Bronchial epithelial cell (primary cell): Measurements from ENCODE around the gene CHD9. TPM values are rescaled to one million over a fixed set of nuclear protein-coding genes. Genes with fewer than 3 reads are reported as not detected.

ENCODE experiments used
- DNase-seq: peaks from one replicate; pipeline ENCODE4 v3.0.0-alpha.2; 2010; ENCODE audit warnings: low read depth
- FAIRE-seq: peaks from 2 replicates; lab custom pipeline; 2011; peaks lifted over from hg19 to GRCh38; lab: Jason Lieb, UNC
- H3K27me3 ChIP-seq: 2 replicates; pipeline ENCODE4 v1.5.1; 2011; ENCODE audit warnings: low read length; ENCODE audit not compliant: control insufficient read depth, insufficient read depth
- H3K36me3 ChIP-seq: 2 replicates; pipeline ENCODE4 v1.5.1; 2011; ENCODE audit warnings: low read length; ENCODE audit not compliant: control insufficient read depth, insufficient read depth
- H3K4me3 ChIP-seq: 2 replicates; pipeline ENCODE4 v1.5.1; 2011; ENCODE audit warnings: mild to moderate bottlenecking, low read depth, low read length, control low read depth
- total RNA-seq: library from RNA; depleted of rRNA; stranded (reverse); fragments of >200 nt; gene quantifications from 2 replicates; pipeline ENCODE4 v1.2.1, GENCODE V29; 2014
- TF ChIP-seq, protein P1 (sequence below): IDR thresholded peaks from 2 replicates; pipeline ENCODE4 v1.5.1; 2011; ENCODE audit warnings: mild to moderate bottlenecking, moderate library complexity, low read length, control low read depth, inconsistent platforms; ENCODE audit not compliant: insufficient read depth, severe bottlenecking

CHD9 gene
- total RNA-seq, 1 donor from 2014 or later: 35.3 TPM

DNA sequence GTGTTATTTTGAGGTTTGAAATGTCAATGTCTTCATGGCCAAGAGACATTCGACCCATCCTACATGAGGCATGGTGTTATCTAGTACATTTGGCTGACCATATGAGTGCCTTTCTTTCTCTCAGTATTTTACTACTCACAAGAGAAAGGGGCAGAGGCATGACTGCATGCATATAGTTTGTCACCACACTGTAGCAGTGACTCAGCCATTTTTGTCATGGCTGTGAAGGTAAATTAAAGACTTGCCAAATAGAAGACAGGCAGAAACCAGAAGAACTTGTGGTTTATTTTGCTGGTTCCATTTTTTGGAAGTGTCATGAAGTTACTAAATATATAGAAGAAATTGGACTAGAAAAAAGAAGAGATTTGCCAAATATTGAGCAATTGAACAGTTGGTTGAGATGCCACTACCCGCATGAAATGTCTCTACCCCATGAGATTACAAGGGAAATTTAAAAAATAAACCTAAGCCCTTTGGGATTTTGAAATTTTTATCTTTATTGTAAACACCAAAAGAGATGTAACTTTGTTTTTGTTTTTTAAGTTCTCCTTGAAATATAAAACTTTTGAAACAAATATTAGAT is 170.3 kb downstream of the CHD9 start:
- TF ChIP-seq, protein P1, sequence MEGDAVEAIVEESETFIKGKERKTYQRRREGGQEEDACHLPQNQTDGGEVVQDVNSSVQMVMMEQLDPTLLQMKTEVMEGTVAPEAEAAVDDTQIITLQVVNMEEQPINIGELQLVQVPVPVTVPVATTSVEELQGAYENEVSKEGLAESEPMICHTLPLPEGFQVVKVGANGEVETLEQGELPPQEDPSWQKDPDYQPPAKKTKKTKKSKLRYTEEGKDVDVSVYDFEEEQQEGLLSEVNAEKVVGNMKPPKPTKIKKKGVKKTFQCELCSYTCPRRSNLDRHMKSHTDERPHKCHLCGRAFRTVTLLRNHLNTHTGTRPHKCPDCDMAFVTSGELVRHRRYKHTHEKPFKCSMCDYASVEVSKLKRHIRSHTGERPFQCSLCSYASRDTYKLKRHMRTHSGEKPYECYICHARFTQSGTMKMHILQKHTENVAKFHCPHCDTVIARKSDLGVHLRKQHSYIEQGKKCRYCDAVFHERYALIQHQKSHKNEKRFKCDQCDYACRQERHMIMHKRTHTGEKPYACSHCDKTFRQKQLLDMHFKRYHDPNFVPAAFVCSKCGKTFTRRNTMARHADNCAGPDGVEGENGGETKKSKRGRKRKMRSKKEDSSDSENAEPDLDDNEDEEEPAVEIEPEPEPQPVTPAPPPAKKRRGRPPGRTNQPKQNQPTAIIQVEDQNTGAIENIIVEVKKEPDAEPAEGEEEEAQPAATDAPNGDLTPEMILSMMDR: no peak
- DNase-seq: peak; percentile 56
- H3K27me3 ChIP-seq: no peaks in the 10 kb centered on the region
- no peak overlapping the region for H3K4me3 ChIP-seq
- peaks cover 2% of the 10 kb centered on the region for H3K36me3 ChIP-seq
- no peak for FAIRE-seq

DNA sequence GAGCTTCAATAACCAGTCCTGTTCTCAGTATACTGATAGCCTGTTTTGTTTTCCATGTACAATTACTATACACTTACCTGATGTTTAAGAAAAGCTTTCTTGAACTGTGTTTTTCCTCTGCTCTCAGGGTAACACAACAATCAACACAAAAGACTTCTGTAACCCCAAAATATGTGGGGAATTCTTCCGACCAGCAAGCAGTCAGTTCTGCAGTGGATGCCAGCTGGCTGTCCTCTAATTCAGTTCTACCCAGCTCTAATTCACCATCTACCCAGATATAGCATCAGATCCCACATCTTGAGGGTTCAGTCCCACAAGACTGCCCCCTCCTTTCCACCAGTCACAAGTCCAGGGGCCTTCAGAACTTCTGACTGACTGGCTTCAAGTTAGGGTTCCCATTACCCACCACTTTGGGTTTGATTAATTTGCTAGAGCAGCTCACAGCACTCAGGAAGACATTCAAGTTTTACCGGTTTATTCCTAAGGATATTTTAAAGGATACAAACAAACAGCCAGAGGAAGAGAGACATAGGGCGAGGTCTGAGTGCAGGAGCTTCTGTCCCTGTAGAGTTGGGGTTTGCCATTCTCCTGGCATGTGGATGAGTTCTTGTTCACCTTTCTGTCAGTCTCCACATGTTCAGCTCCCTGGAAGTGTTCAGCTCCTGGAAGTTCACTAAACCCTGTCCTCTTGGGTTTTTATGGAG is 178.2 kb downstream of the CHD9 start:
- no peak overlapping the region for H3K4me3 ChIP-seq
- H3K36me3 ChIP-seq: peaks cover 4% of the 10 kb centered on the region
- TF ChIP-seq, protein P1: no peak
- peak; percentile 13 for FAIRE-seq
- no peaks in the 10 kb centered on the region for H3K27me3 ChIP-seq
- DNase-seq: no peak

DNA sequence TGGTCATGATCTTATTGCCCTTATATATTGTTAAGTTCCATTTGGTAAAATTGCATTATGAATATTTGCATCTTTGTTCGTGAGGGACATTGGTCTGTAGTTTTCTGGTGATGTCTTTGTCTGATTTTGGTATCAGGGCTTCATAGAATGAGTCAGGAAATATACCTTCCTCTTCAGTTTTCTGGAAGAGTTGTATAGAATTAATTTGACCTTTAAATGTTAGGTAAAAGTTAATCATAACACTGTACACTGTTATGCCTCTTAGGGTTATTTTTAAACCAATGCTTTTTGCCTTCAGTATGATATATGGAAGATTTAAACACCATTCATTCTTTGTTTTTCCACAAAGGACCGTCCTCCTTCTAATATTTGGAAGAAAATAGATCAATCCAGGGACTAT is 180.0 kb downstream of the CHD9 start:
- Histone ChIP-seq H3K36me3 (peaks cover 5% of the 10 kb centered on the region), H3K27me3 (no peaks in the 10 kb centered on the region), H3K4me3 (no peak overlapping the region)
- no peak for FAIRE-seq
- no peak for DNase-seq
- TF ChIP-seq, protein P1: no peak

DNA sequence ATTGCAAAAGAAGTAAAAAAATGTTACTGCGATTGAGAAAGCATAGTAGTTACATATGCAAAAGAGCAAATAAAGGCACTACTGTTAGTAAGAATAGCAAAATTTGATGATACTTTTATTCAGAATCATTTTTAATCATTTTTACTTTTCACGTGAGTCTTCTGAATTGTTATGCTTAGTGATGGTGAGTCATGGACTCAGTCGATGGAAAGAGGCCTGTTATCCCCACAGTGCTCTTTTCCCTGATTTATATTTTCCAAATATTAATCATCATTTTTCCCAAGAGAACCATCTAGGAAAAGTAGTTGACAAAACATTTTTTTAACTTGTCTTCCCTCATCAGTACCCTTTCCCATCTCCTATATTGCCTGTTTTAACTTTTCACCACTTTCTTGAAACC is 181.1 kb downstream of the CHD9 start:
- no peak overlapping the region for H3K4me3 ChIP-seq
- FAIRE-seq (no peak), DNase-seq (no peak)
- TF ChIP-seq, protein P1: no peak
- H3K36me3 ChIP-seq: peaks cover 3% of the 10 kb centered on the region
- H3K27me3 ChIP-seq: no peaks in the 10 kb centered on the region

DNA sequence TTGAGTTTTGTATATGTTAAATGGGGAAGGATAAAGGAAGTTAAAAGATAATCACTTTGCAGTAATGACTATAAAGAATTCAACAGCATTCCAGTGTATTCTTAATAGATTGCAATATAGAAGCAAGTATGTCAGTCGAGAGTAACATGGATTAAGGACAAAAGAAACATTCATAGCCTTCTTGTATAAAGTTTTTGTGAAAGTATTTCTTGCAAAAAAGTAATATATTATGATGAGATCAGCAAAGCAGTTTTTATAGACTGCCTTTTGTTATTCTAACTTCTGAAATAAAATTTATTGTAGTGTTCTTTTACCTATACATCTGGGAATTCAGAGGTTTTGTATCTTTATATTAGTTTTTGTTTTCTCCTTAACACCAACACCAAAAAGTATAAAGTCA is 194.5 kb downstream of the CHD9 start:
- Histone ChIP-seq H3K4me3 (no peak overlapping the region), H3K27me3 (no peaks in the 10 kb centered on the region), H3K36me3 (peaks cover 4% of the 10 kb centered on the region)
- DNase-seq: no peak
- FAIRE-seq: no peak
- TF ChIP-seq, protein P1: no peak
